GM18511 (cell line): Measurements from ENCODE around the gene DHH.
A peak's percentile ranks its signal among the peaks of the same experiment; 100 is the strongest.
"Not testable (repeated sequence)": the region's sequence is repeated elsewhere in the genome, so short reads cannot be mapped to it uniquely, and the experiment has no call there.

Source experiments
- ATAC-seq: cut with Tn5 transposase; IDR thresholded peaks from one replicate; pipeline ENCODE4 v1.9.1; 2021; ENCODE audit warnings: mild to moderate bottlenecking, moderate library complexity; ENCODE audit not compliant: unreplicated experiment

DHH gene

DNA sequence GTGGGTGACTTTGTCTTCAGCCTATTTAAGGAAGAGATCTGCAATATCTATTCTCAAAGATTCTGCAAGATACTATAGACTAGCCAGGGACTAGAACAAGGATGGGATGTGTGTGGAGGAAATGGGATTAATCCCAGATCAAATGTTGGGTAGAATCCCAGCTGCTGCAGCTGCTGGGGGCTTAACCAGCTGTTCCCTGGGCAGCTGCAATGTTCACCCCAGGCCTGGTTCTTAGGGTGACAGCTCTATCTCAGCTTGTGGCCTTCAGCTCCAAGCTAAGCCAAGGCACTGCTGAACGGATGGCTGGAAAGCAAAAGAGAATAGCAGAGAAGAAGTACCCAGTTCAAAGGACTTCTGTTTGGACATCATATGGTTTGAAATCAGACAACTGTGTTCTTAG lies 14.8 kb downstream of the DHH start:
- no peak for ATAC-seq

DNA sequence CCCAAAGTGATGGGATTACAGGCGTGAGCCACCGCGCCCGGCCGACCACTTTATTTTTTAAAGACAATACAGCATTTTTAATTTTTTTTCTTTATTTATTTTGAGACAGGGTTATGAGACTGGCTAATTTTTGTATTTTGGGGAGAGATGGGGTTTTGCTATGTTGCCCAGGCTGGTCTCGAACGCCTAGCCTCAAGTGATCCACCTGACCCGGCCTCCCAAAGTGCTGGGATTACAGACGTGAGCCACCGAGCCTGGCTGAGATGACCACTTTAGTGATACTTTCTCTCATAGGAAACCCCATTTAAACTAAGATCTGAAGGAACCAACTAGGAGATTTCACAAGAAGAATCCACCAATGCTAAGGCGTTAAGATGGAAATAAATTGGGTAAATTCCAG lies 23.6 kb downstream of the DHH start:
- ATAC-seq = no peak

DNA sequence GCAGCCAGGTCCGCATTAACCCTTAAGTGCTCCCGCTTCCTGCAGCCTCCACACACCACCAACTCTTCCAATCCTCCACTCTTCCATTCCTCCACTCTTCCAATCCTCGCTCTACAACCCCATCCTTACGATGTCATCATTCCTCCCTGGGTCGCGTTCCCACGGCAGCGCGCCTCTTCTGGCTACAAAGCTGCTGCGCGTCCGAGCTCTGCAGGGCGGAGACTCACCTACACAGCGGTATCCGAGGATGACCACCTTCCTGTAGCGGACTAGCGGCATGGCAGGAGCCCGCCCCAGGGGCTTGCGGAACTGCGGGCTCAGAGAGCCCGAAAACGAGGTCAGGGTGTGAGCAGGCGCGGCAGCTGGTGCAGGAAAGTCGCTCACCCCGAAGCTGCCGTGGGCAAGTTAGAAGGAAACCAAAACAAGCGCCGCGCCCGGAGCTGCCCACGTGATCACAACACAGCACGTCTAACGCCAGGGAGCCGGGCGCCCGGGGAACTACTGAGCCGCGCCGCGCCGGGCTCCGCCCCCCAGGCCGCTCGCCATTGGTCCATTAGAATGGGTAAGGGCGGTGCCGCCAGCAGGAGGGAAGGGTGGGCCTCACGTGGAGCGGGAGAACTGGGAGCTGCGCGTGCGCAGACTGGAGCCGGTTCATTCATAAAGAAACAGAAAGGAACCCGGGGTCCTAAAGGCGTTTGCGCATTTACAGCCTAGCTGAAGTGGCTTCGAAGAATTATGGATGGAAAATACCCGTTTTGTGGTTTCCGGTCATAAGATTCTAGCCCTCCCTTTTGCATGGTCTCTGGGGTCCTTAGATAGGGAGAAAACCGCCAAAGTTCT lies 24.9 kb downstream of the DHH start, which contains the start of gene RHEBL1:
Gene RHEBL1, minus strand, starts transcription at position 473 of the 840 bp plus-strand sequence. Its CDS starts 194 bp downstream, at position 279.
- peak; percentile 99 for ATAC-seq

DNA sequence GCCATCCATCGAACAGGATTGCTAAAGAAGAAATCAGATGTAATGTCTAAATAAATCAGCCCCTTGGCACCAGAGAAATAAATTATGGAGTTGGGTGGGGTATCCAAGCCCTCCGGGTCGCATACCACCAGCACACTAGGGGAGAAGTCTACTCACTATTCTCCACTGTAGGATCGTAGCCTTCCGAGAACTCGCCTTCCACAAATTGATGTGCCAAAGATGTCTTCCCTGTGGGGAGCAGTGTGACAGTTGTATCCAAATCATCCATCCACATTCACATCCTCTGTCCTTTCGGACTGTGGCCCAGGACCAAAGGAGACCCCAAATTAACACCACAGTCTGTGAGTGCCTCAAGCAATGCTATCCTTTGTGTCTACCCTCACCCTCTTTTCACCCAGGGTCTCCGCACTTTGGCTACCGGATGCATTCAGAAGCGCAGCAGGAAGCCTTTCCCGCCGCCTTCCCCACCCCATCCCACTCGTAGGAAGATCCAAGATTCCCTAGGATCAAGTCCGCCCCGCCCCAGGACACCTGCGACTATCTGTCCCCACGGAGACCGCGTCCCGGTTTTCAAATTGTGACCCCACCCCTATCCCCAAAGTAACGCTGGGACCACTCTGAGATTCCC lies 25.6 kb downstream of the DHH start:
- no peak for ATAC-seq

DNA sequence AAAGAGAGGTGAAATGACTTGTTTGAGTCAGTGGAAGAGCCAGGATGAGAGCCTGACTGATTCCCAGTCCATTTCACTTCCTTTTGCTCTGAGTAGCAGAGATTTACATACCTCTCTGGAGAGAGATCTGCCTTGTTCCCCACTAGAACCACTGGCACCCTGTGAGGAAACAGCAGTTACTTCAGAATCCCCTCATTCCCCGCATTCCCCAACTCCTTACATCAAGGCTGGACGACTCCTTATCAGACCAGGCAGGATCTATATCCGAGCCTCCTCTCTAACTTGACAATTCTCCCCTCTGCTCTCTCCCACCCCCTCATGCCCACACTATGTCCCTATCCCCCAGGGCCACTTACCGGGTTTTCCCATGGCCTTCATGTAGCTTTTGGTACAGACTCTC lies 28.5 kb downstream of the DHH start:
- no peak for ATAC-seq

DNA sequence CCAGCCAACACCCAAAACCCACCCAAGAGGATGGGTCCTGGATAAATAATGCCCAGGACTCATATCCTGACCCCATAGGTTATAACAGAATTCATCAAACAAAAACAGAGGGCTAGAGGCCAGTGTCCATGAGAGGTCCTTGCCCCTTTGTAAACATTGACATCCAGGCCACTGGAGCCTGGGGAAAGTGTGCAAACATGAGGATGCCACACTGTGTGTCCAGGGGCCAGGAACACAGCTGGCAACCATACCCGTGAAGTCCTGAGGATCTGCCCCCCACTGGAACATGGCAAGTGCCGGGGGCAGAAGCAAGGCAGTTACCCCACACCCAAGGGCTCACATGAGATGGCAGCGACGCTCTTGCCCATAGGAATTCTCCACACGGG lies 29.8 kb downstream of the DHH start:
- no peak for ATAC-seq

DNA sequence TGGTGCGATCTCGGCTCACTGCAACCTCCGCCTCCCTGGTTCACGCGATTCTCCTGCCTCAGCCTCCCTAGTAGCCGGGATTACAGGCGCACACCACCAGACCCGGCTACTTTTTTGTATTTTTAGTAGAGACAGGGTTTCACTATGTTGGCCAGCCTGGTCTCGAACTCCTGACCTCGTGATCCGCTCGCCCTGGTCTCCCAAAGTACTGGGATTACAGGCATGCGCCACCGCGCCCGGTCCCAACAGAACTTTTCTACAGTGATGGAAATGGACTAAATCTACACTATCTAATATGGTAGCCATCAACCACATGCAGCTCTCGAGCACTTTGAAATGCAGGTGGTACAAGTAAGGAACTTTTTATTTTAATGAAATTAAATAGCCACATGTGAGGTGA lies 32.7 kb downstream of the DHH start:
- ATAC-seq = not testable (repeated sequence)

DNA sequence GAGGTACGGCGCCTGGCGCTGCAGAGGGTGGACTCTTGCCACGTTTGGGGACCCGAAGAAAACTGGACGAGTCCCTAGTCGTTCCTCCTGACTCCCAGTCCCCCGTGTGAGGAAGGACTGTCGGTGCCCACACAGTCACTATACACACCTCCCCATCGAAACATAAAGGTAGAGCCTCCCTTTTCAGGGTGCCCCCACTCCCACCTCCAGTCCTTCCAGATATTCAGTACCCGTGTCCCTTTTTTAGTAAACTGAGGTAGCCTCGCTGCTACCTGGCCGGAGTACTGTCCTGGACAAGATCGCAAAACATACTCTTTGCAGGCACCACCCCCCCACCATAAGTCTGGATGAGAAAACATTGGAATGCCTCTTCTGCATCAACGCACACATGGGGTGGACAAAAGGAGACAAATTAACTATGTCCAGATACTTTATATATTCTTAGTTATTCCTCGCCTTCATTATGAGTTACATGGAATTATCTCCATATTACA lies 33.4 kb downstream of the DHH start:
- ATAC-seq = no peak

DNA sequence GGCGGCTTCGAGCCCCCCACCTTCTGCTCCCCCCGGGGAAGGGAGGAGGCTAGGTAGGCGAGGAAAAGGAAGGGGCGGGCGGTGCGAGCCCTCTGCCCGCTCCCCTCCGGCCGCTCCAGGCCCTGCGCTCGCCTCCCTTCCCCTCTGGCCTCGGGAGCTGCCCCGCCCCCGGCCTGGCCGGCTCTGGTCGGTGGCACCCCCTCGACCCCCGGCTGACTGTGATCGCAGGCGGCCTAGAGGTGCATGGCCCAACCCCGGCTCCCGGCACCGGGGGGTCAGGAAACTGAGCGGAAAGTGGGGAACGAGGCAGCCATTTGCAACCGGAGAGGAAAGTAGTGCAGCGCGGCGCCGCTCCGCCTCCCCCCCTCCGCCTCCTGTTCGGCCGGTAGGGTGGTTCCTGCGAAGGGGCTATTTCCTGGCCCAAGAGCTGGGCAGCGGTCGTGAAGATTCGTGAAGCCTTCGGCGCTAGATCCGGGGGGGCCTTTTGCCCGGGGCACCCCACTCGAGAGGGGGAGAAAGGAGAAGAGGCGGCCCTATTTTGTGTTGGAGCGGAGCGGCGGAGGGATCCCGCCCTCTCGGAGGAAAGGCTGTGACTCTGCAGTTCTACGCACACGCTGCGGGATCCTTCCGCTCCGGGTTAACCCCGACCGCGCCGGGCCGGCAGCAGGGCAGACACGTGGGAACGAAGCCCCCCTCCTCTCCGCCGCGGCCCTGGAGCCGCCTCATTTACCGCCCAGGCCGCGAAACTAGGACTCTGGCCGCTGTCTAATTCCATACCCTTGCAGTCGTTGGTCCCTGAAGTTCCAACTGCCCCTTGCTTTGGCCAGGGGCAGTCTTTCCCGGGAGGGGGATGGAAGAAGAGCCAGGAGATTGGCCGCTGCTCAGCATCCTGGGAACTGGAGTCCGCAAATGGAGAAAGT lies 34.1 kb downstream of the DHH start, which contains the start of gene KMT2D:
Gene KMT2D, minus strand, starts transcription at position 558 of the 920 bp plus-strand sequence. CDS start 5,470 bp downstream, outside the sequence.
- ATAC-seq = peak; percentile 62

DNA sequence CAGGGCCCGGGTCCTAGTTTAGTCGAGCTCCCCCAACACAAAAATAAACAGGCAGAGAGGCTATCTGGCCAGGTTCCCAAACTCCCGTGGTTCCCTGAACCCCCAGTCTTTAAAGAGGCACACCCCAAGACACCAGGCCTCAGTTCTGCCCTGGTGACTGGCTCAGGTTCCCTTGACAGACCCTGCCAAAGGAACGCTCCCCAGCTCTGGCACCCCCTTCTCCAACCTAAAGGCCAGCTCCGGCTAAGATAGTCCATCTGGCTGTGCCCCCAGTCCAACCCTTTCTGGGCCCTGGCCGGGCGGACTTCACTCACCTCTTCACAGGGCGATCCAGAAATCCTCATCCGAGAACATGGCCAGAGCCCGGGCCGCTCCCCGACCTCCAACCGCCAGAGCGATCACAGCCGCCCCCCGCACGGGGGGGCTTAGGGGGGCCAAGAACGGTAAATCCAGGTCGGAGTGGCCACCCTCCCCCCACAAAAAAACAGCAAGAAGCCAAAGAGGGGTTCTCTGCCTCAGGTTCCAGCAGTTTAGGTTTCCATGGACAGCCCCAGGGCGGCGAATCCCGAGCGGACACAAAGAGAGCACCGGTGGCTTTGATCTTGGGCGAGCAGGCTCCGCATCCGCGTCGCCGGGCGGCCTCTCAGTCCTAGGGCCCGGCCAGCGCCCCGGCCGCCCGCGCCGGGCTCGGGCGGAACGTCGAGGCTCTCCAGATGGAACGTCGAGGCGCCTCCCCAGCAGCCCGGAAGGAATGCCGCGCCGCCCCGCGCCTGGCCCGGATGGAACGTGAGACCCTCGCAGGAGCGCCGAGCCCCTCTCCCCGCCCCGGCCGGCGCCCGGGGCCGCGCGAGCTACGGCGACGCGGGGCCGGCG lies 35.1 kb downstream of the DHH start:
- peak; percentile 1 for ATAC-seq

DNA sequence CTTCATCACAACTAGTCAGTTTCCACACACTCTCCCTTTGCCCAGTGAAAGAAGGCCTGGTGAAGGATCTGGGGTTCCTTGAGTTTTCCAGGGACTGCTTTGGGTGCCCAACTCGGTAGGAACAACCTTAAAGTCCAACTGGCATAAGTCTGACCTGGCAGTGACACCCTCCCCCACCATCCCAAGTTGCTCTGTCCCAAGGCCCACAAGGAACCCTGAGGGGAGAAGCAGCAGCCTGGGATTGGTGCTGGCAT lies 35.6 kb downstream of the DHH start:
- ATAC-seq = no peak

DNA sequence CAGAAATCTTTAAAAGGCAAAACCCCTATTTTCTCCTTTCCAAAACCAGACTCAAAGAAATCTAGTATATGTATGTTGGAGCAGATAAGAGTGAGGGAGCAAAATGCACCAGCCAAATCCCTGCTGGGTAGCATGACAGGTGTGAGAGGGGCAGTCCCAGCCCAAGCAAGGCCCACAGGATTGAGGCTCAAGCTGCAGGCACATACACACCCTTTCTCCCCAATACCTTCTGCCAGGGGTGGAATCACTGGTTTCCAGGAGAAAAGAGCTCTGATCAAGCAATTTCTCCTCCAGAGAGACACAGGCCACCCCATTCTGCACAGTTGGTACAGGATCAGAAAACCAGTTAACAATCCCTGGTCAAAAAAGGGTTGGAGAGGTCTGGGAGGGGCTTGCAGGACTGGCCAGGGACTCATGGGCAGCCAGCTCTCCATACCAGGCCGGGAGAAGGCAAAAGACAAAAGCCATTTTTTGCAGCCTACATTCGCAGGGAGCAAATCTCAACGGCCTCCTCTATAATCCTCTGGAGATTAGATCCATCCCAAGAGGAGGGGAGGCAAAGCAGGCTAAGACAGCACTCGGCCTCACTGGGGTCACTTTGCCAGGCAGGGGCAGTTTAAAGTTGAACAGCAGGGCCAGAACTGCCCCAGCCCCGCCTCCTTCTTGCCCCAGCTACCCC lies 36.1 kb downstream of the DHH start:
- no peak for ATAC-seq

DNA sequence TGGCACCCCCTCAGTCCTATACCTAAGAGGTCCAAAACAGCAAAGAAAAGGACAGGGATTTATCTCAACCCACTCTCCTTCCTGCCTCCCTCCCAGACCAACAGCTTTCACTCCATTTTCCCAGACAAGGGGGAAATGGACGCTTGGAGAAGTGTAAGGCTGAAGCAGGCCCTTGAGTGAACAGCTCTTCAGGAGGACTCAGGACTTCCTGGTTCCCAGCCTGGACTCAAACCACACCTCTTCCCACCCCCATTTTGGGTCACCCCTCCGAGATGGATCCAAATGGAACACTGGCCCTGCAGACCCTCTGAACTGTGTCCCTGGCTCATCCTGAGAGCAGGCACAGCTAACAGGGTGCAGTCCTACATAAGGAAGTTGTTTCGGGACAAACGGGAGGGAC lies 36.7 kb downstream of the DHH start:
- ATAC-seq = no peak

DNA sequence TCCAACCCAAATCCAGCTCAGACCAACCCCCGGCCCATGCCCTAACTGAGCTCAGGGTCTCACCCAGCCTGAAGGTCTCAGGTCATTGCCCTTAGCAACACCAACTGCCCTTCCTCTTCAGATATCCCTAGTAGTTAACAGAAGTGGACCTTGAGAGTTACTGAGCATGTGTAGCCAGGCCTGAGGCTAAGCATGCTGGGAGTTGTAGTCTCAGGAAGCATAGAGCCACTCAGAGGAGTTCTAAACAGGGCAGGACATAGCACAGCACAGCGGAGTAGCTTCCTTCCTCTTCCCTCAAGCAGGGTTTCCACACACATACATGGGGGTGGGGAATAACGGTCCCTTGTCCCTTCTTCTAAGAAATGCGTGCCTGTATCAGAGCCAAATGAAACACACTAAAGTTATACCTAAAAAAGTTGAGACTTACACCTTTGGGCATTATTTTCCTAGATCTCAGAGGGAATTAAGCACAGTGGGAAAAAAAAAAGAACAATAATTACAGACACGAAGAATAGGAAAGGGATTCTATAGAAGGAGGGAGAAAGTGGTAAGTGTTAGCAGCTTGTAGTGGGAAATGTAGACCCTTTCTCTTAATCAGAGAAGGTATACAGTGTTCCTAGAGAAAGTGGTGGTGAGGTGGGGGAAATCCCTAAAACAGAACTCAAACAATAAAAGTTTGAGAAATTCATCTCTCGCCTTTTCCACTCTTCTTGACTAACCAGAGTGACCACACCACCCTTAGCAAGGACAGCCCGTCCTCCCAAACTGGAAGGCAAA lies 38.4 kb downstream of the DHH start:
- peak; percentile 70 for ATAC-seq

DNA sequence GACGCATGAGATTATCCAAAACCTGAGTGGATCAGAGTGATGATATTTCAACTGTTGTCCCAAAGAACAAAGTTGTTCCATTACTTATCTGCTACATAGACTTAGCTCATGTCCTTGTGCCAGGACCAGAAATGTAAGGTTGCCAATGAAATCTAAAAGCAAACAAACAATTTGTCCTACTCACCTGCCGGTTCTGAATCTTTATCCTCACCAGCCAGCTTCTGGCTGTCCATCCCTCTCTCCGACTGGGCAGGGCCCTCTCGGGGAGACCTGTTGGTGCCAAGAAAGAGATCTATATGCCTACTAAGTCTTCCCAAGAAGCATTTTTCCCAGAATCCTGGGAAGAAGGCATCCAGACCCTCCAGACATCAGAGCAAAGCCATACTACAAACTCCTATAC lies 39.5 kb downstream of the DHH start:
- no peak for ATAC-seq

DNA sequence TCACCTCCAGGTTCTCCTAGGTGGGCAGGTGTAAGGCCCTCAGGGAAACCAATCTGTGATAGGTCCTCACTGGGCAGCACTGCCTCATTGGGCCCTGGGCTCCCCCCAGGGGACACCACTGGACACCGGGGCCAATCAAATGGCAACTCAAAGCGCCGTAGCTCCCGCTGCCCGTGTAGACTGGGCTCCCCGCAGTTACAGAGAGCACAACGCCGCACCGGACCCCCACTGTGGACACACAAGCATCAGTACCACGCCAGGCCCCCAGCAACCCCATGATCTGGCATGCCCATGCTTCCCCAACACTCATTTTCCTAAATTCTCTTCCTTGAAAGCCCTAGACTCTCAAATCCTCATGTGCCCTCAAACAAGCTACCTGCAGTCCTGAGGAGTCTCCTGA lies 40.1 kb downstream of the DHH start:
- ATAC-seq = no peak

DNA sequence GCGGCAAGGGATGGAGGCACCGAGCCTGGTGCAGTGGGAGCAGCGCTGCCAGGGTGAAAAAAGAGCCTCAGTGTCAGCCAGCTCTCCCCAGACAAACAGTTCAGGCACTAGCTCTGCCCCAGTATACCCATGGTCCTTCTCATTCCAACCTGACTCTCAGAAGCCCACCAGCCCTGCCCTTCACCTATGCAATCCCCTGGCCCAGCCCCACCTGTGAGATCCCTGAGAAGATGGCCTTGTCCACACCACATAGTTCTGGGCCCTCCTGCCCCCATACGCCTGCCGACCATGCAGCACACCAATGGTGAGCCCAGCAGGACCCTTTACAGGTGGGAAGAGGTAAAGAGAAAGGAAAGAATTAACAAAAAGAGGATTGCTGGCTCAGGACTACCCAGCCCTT lies 40.5 kb downstream of the DHH start:
- no peak for ATAC-seq

DNA sequence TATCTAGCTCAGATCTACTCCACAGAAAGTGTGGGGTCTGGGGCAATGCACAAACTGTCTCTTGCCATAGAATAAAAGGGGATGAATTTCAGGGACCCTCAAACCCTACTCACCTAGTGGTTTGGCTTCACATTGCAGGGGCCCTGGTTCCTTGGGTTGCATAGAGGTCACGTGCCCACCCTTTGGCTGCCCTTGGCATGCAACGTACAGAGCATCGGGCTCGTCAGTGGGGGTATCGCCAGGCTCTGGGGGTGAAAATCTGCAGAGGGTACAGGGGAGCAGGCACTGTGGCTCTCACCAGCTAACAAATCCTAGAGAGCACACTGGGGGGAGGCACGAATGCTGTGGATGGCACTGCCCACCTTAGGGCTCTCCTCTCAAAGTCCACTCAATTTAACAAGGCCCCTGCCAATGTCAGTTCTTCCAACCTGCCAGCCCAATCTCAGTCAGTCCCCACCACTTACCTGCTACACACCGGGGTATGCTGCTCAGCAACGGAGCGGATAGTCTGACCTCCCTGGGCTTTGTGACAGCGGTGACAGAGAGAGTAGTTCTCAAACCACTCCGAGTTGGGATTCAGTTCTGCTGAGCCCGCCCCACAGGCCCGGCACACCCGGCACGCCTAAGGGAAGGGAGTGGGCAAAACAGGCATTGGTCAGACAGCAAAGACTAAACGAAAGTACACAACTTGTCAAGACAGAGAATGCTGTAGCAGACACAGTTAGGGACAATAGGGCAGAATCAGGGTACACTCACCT lies 42.0 kb downstream of the DHH start:
- ATAC-seq = no peak
